Subcutaneous adipose tissue (tissue), 4 donors: ENCODE data around the gene ARPC5L. TPM values are rescaled to one million over a fixed set of nuclear protein-coding genes. Genes with fewer than 3 reads are reported as not detected.

Source experiments
- CTCF ChIP-seq: fragments of 450-650 bp; IDR thresholded peaks from one replicate; pipeline ENCODE4 v1.5.1; 2016; ENCODE audit warnings: low read depth, mild to moderate bottlenecking, control low read depth, antibody characterized with exemption, moderate library complexity
- small RNA-seq: library from RNA; depleted of rRNA; stranded (forward); fragments of <200 nt; gene quantifications from one replicate; pipeline ENCODE3, GENCODE V24; 2016
- total RNA-seq, 4 donors: library from RNA; depleted of rRNA; stranded (reverse); fragments of >200 nt; gene quantifications; one replicate each; pipeline ENCODE4 v1.1.0, GENCODE V29; 2016

ARPC5L gene
- total RNA-seq, 4 donors from 2014 or later = 13.8 to 29.2 (median 16.3) TPM

GRCh38 chr9:124911766-124912165, 49.8 kb downstream of the ARPC5L start:
- no peak for TF ChIP-seq CTCF

GRCh38 chr9:124913378-124913777, 51.4 kb downstream of the ARPC5L start:
- TF ChIP-seq CTCF = no peak

- TF ChIP-seq CTCF = no peak
Observed at GRCh38 chr9:124914753-124915405, 52.9 kb downstream of the ARPC5L start.

Small RNAs within 50 kb of the gene (small RNA-seq; reads per million reads assigned to genes)
- gene RNU4-82P = not detected

Other genes with a start within 250 kb of the ARPC5L start
- gene NR6A1, start 90.8 kb upstream of the ARPC5L start, total RNA-seq = 1 to 10 TPM in 3 of 4 donors, under 1 TPM in 1; 0.65 to 4.4 (median 1.6) TPM
- gene OLFML2A, start 85.0 kb upstream of the ARPC5L start, total RNA-seq = 10 to 100 TPM in 2 of 4 donors, 1 to 10 TPM in 2; 6.7 to 38.2 (median 12.5) TPM
- not detected for gene WDR38, start 8.7 kb upstream of the ARPC5L start, total RNA-seq
- 1,000 to 10,000 TPM; 1,659 to 2,605 (median 2,251) TPM for gene RPL35, start 173 bp upstream of the ARPC5L start, total RNA-seq
- gene GOLGA1, start 79.0 kb downstream of the ARPC5L start, total RNA-seq = 10 to 100 TPM; 15.1 to 26.0 (median 21.5) TPM